DND-41 (cell line): ENCODE results near the gene PALM.

Experiments used
- ATAC-seq: fragments of 200-7000 bp; cut with Tn5 transposase; 3 replicates; pipeline ENCODE4 v1.9.1; 2021; ENCODE audit warnings: low read depth; ENCODE audit not compliant: insufficient read depth
- DNase-seq: peaks from one replicate; pipeline ENCODE4 v3.0.0-alpha.2; 2020
- H2AFZ ChIP-seq: 2 replicates; pipeline ENCODE4 v1.6.0; 2012; ENCODE audit warnings: low read depth, low read length
- H3K27ac ChIP-seq: 2 replicates; pipeline ENCODE4 v1.5.1; 2012; ENCODE audit warnings: low read length, inconsistent platforms
- H3K27me3 ChIP-seq: fragments of 200-600 bp; sonication (generic); 2 replicates; pipeline ENCODE4 v1.6.0; 2012; ENCODE audit warnings: low read length, mild to moderate bottlenecking, inconsistent platforms; ENCODE audit not compliant: insufficient read depth, poor library complexity
- H3K36me3 ChIP-seq: 2 replicates; pipeline ENCODE4 v1.5.1; 2012; ENCODE audit warnings: low read length, inconsistent platforms; ENCODE audit not compliant: insufficient read depth
- H3K4me1 ChIP-seq: 2 replicates; pipeline ENCODE4 v1.5.1; 2012; ENCODE audit warnings: mild to moderate bottlenecking, low read length; ENCODE audit not compliant: insufficient read depth
- H3K4me2 ChIP-seq: 2 replicates; pipeline ENCODE4 v1.6.0; 2012; ENCODE audit warnings: mild to moderate bottlenecking, moderate library complexity, low read length, inconsistent platforms; ENCODE audit not compliant: insufficient read depth
- H3K4me3 ChIP-seq, 2 experiments: fragments of 200-600 bp in 1 of 2; shearing (Covaris generic) in 1 of 2; 2 replicates each; pipeline ENCODE4 v1.5.1; 2012 to 2016; ENCODE audit warnings: inconsistent platforms in 2 of 2, low read length in 2 of 2, mild to moderate bottlenecking in 2 of 2, low read depth in 1 of 2, moderate library complexity in 1 of 2
- H3K79me2 ChIP-seq: 2 replicates; pipeline ENCODE4 v1.6.0; 2012; ENCODE audit warnings: low read length, inconsistent platforms; ENCODE audit not compliant: insufficient read depth
- H3K9ac ChIP-seq: 2 replicates; pipeline ENCODE4 v1.6.0; 2012; ENCODE audit warnings: low read depth, mild to moderate bottlenecking, inconsistent platforms, low read length, moderate library complexity
- H3K9me3 ChIP-seq: 2 replicates; pipeline ENCODE4 v1.5.1; 2012; ENCODE audit warnings: low read length, moderate library complexity, mild to moderate bottlenecking, inconsistent platforms; ENCODE audit not compliant: insufficient read depth, severe bottlenecking
- H4K20me1 ChIP-seq: 2 replicates; pipeline ENCODE4 v1.6.0; 2012; ENCODE audit warnings: low read length; ENCODE audit not compliant: insufficient read depth
- CTCF ChIP-seq: IDR thresholded peaks from 2 replicates; pipeline ENCODE4 v1.5.1; 2012; ENCODE audit warnings: borderline replicate concordance, low read length, moderate library complexity, mild to moderate bottlenecking; ENCODE audit not compliant: poor library complexity, severe bottlenecking; ENCODE audit errors: extremely low read depth
- EZH2 ChIP-seq: IDR thresholded peaks from 3 replicates; pipeline ENCODE4 v1.6.1; 2012; ENCODE audit warnings: borderline replicate concordance, low read depth, mild to moderate bottlenecking, moderate library complexity, low read length, inconsistent platforms; ENCODE audit not compliant: severe bottlenecking

Gene PALM

GRCh38 chr19:747432-748273 is 38.9 kb downstream of the PALM start:
- H2AFZ ChIP-seq, result no peak overlapping the region
- TF ChIP-seq EZH2 (no peak), CTCF (no peak)
- no peak overlapping the region for H3K9ac ChIP-seq

GRCh38 chr19:748274-748598 is 39.5 kb downstream of the PALM start:
- H3K9me3 ChIP-seq, result peaks cover 9% of the 10 kb centered on the region
- H3K36me3 ChIP-seq, result no peaks in the 10 kb centered on the region
- no peaks in the 10 kb centered on the region for H3K27me3 ChIP-seq
- no peak for ATAC-seq
- H2AFZ ChIP-seq, result no peak overlapping the region
- H3K4me1 ChIP-seq, result no peaks in the 10 kb centered on the region
- no peak for DNase-seq
- no peak overlapping the region for H3K9ac ChIP-seq
- H3K27ac ChIP-seq, result no peak overlapping the region
- H3K4me2 ChIP-seq, result no peak overlapping the region
- no peaks in the 10 kb centered on the region for H4K20me1 ChIP-seq
- H3K4me3 ChIP-seq, result no peak overlapping the region
- no peaks in the 10 kb centered on the region for H3K79me2 ChIP-seq
- TF ChIP-seq CTCF (no peak), EZH2 (no peak)

More at GRCh38 chr19:747432-748273, 38.9 kb downstream of the PALM start:
- DNase-seq (no peak), ATAC-seq (no peak)
- Histone ChIP-seq H3K9me3 (peaks cover 9% of the 10 kb centered on the region), H3K27ac (no peak overlapping the region), H3K36me3 (no peaks in the 10 kb centered on the region), H3K4me1 (no peaks in the 10 kb centered on the region), H3K27me3 (no peaks in the 10 kb centered on the region), H3K79me2 (no peaks in the 10 kb centered on the region), H3K4me3 (no peak overlapping the region), H3K4me2 (no peak overlapping the region), H4K20me1 (no peaks in the 10 kb centered on the region)

- no peak overlapping the region for H3K4me2 ChIP-seq
- H3K27me3 ChIP-seq, result no peaks in the 10 kb centered on the region
- DNase-seq (no peak), ATAC-seq (no peak)
- no peak overlapping the region for H2AFZ ChIP-seq
- H3K9ac ChIP-seq, result no peak overlapping the region
- no peaks in the 10 kb centered on the region for H3K79me2 ChIP-seq
- H3K4me3 ChIP-seq, result no peak overlapping the region
- H3K4me1 ChIP-seq, result no peaks in the 10 kb centered on the region
- H3K9me3 ChIP-seq, result peaks cover 9% of the 10 kb centered on the region
- H3K36me3 ChIP-seq, result no peaks in the 10 kb centered on the region
- H4K20me1 ChIP-seq, result no peaks in the 10 kb centered on the region
- TF ChIP-seq CTCF, result no peak
- TF ChIP-seq EZH2, result no peak
- H3K27ac ChIP-seq, result no peak overlapping the region
Observed at GRCh38 chr19:749811-750210, 41.1 kb downstream of the PALM start.
